Activated CD4-positive, alpha-beta memory T cell treated with anti-CD3 and anti-CD28 coated beads for 36 hours (primary cell): ENCODE measurements around the gene PGP. TPM values are rescaled to one million over a fixed set of nuclear protein-coding genes. Genes with fewer than 3 reads are reported as not detected.

ENCODE experiments used
- CTCF ChIA-PET: fragments of 350-600 bp; sonication (Branson Sonifier 250); formaldehyde crosslinking; loops from one replicate; lab custom pipeline; 2021; ENCODE audit warnings: antibody characterized with exemption, inconsistent platforms; lab: Charles Lee
- POLR2A ChIA-PET: fragments of 350-600 bp; sonication (Branson Sonifier 250); formaldehyde crosslinking; loops from one replicate; lab custom pipeline; 2021; ENCODE audit warnings: antibody characterized with exemption; lab: Charles Lee
- DNase-seq: peaks from one replicate; pipeline ENCODE4 v3.0.0-alpha.2; 2020
- H3K27ac Mint-ChIP-seq: one replicate; pipeline ENCODE4 v1.8.0; 2021; ENCODE audit warnings: mixed read lengths
- H3K27me3 Mint-ChIP-seq: one replicate; pipeline ENCODE4 v1.8.0; 2021; ENCODE audit warnings: mixed read lengths
- H3K36me3 Mint-ChIP-seq: one replicate; pipeline ENCODE4 v1.8.0; 2021; ENCODE audit warnings: mixed read lengths
- H3K4me1 Mint-ChIP-seq: one replicate; pipeline ENCODE4 v1.8.0; 2021; ENCODE audit warnings: low read depth, mixed read lengths
- H3K4me3 Mint-ChIP-seq: one replicate; pipeline ENCODE4 v1.8.0; 2021; ENCODE audit warnings: mild to moderate bottlenecking, mixed read lengths
- H3K9me3 Mint-ChIP-seq: one replicate; pipeline ENCODE4 v1.8.0; 2021; ENCODE audit warnings: mixed read lengths
- intact Hi-C: fragments of 100-400 bp; cut with micrococcal nuclease; formaldehyde crosslinking; loops from one replicate; pipeline ENCODE4 v1.15.1; 2023
- total RNA-seq, 2 experiments: library from RNA; stranded (reverse); gene quantifications; one replicate each; pipeline ENCODE4 v1.2.3, GENCODE V29; 2021

The PGP gene
- total RNA-seq, 2 experiments from 2014 or later, result 19.3 to 19.5 TPM

DNA sequence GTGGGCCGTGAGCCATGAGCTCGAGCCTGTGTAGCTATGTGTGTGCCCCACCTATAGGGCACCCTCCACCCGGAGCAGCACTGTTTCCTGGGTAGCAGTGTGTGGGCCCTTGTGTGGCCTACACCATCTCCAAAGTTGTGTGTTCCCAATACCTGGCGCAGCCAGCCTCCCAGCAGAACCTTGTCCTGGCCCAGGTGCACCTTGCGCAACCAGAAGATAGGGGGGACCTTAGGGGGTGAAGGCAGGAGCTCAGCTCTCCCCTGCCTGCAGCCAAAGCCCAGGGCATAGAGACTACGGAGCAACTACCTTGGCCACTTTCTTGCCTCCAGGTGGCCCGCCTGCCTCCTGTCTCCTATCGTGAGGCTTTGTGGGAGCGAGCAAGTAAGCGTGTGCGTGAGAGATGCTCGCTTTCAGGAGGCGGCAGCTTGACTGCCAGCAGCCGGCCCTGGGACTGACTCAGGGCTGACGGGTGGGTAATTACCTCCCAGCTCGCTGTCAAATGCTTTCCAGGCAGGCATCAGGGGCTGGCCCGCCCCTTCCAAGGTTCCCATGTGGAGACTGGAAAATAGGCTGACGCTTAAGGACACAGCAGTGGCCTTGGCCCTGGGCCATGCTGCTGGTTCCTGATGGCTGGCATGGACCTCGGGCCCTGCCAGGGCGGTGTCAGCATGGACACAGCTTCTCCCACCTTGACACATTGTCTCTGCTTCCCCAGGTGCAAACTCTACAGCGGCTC lies 40.1 kb downstream of the PGP start:
- H3K4me3 Mint-ChIP-seq, result no peak overlapping the region
- ChIA-PET POLR2A (interaction anchor here (1.1 kb wide), 1 partner anchor 20 kb away, joined by 3 read pairs; the partner anchor contains the start of gene TRAF7), CTCF (no interaction called here)
- no peaks in the 10 kb centered on the region for H3K9me3 Mint-ChIP-seq
- H3K27ac Mint-ChIP-seq, result no peak overlapping the region
- intact Hi-C loops, result no loop called here
- H3K27me3 Mint-ChIP-seq, result no peaks in the 10 kb centered on the region
- H3K36me3 Mint-ChIP-seq, result peaks cover 15% of the 10 kb centered on the region
- DNase-seq, result no peak
- H3K4me1 Mint-ChIP-seq, result no peaks in the 10 kb centered on the region

DNA sequence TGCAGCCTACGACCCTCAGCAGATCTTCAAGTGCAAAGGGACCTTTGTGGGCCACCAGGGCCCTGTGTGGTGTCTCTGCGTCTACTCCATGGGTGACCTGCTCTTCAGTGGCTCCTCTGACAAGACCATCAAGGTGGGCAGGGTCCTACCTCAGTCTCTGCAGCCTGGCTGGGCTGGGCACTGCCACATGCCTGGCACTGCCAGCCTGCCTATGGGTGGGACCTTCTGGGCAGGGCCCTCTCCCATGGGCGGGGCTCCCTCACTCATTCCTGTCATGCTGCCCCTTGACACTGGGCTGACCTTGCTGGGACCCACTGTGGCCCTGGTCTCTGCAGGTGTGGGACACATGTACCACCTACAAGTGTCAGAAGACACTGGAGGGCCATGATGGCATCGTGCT lies 40.7 kb downstream of the PGP start:
- H3K4me1 Mint-ChIP-seq, result no peaks in the 10 kb centered on the region
- peaks cover 15% of the 10 kb centered on the region for H3K36me3 Mint-ChIP-seq
- ChIA-PET CTCF (no interaction called here), POLR2A (interaction anchor here (1.1 kb wide), 1 partner anchor 19 kb away, joined by 3 read pairs; the partner anchor contains the start of gene TRAF7)
- H3K27ac Mint-ChIP-seq, result no peak overlapping the region
- intact Hi-C loops, result no loop called here
- no peaks in the 10 kb centered on the region for H3K27me3 Mint-ChIP-seq
- H3K9me3 Mint-ChIP-seq, result no peaks in the 10 kb centered on the region
- H3K4me3 Mint-ChIP-seq, result no peak overlapping the region
- no peak for DNase-seq

DNA sequence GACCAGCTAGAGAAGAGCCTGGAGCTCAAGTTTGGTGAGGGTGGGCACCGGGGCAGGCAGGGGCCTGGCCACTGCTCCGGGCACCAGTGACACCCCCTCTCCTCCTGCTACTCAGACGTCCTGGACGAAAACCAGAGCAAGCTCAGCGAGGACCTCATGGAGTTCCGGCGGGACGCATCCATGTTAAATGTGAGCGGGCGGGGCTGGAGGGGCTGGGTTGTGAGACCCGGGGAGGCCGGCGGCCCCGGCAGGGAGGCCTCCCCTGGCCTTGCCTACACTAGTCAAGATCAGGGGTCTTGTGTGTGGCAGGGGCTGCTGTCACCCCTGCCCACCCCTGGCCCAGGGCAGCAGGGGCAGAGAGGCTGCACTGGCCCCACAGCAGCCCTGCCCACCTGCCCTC lies 41.3 kb downstream of the PGP start:
- CTCF ChIA-PET, result no interaction called here
- intact Hi-C loops, result no loop called here
- H3K27me3 Mint-ChIP-seq, result no peaks in the 10 kb centered on the region
- no peaks in the 10 kb centered on the region for H3K4me1 Mint-ChIP-seq
- no peaks in the 10 kb centered on the region for H3K9me3 Mint-ChIP-seq
- no peak overlapping the region for H3K4me3 Mint-ChIP-seq
- peaks cover 15% of the 10 kb centered on the region for H3K36me3 Mint-ChIP-seq
- POLR2A ChIA-PET, result no interaction called here
- DNase-seq, result no peak
- H3K27ac Mint-ChIP-seq, result no peak overlapping the region

DNA sequence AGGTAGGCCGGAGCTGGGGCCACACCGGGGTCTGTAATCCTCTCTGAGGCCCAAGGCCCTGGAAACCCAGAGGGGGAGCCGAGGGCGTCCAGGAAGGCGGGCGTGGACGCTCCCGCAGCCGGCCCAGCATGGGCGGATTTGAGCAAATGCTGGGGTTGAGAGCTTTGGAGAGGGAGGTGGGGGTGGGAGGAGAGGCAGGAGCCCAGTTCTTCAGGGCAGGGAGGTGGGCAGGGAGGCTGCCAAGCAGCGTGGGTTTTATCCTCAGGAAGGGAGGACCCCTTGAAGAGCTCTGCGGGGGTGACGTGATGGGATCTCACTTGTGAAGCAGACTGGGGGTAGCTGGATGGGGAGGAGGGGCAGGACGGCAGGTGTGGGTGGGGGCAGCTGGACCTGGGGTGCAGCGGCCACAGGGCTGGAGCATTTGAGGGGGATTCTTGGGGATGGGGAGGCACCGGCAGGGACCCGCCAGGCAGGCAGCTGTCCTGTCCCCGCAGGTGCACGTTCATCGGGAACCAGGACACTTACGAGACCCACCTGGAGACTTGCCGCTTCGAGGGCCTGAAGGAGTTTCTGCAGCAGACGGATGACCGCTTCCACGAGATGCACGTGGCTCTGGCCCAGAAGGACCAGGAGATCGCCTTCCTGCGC lies 41.8 kb downstream of the PGP start:
- Mint-ChIP-seq H3K4me3 (no peak overlapping the region), H3K4me1 (no peaks in the 10 kb centered on the region), H3K27ac (no peak overlapping the region), H3K9me3 (no peaks in the 10 kb centered on the region), H3K36me3 (peaks cover 15% of the 10 kb centered on the region), H3K27me3 (no peaks in the 10 kb centered on the region)
- no peak for DNase-seq
- intact Hi-C loops, result no loop called here
- ChIA-PET POLR2A (no interaction called here), CTCF (no interaction called here)

DNA sequence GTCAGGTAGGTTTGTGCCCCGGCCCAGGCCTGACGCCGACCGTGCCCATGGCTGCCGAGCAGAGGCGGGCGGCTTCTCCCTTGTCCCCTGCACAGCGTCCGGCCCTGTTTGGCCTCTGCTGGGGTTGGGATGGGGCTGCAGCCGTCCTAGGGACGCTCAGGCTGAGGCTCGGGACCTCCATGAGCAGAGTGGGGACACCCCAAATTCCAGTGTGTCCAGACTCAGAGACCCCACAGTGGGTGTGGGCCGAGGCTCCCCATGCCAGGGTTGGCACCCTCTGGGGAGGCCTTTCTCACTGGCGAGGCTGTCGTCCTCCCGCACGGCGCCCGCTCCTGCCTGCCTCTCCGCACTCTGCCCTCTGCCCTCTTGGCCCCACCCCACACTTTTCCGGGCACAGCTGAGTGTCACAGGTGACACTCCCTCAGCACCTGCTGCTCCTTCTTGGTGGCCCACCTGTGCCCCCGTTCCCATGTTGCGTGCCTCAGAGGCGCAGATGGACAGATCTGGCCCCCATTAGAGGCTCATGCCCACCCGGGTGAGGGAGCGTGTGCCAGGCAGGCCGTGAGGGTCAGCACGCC lies 43.0 kb downstream of the PGP start:
- H3K27ac Mint-ChIP-seq, result no peak overlapping the region
- CTCF ChIA-PET, result no interaction called here
- peaks cover 12% of the 10 kb centered on the region for H3K36me3 Mint-ChIP-seq
- no peaks in the 10 kb centered on the region for H3K27me3 Mint-ChIP-seq
- no peaks in the 10 kb centered on the region for H3K4me1 Mint-ChIP-seq
- H3K9me3 Mint-ChIP-seq, result no peaks in the 10 kb centered on the region
- POLR2A ChIA-PET, result no interaction called here
- intact Hi-C loops, result no loop called here
- H3K4me3 Mint-ChIP-seq, result no peak overlapping the region
- DNase-seq, result no peak

DNA sequence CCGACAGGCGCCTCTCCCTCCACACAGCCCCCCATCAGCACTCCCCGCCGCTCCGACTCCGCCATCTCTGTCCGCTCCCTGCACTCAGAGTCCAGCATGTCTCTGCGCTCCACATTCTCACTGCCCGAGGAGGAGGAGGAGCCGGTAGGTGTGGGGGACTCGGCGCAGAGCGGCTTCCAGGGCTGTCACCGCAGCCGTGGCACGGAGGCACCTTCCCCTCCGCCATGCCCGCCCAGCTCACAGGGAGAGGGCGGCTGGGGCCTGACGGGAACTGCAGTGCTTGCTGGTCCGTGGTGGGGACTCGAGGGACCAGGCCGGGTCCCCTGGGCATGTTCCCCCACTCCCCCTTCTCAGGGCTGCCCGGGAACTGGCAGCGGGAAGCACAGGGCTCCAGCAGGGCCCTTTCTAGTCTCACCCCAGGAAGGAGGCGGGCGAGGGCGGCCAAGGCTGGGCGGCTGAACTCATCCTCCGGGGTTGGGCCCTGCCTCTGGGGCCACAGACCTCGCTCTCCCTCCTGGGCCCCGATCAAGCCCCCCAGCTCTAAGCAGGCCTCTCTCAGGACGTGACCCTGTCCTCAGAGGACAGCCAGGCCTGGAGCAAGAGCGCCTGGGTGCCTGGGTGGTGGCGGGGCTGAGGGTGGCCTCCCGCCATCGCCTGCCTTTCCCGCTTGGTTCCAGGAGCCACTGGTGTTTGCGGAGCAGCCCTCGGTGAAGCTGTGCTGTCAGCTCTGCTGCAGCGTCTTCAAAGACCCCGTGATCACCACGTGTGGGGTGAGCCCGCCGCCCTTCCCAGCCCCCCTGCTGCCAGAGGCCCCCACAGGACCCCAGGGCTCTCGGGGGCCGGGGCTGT lies 43.8 kb downstream of the PGP start:
- ChIA-PET CTCF (no interaction called here), POLR2A (no interaction called here)
- Mint-ChIP-seq H3K36me3 (peaks cover 10% of the 10 kb centered on the region), H3K9me3 (no peaks in the 10 kb centered on the region), H3K4me1 (no peaks in the 10 kb centered on the region), H3K27ac (no peak overlapping the region), H3K27me3 (no peaks in the 10 kb centered on the region), H3K4me3 (no peak overlapping the region)
- intact Hi-C loops, result no loop called here
- no peak for DNase-seq

DNA sequence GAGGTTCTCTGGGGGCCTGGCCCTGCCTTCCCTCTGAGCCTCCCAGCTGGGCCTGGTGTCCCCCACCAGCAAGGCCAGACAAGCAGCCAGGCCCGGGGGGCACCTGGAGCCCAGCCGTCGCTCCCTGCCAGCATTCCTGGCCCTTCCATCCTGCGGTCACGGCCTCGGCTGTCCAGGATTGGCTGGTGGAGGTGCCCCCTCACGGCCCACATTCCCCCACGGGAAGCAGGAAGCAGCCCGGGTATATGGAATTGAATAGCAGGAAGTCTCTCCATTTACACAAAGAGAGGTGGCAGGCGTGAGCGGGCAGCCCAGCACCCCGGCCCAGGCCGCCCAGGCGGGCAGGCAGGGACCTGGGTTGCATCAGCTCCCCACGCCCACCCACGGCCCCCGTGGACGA lies 44.6 kb downstream of the PGP start:
- POLR2A ChIA-PET, result no interaction called here
- CTCF ChIA-PET, result no interaction called here
- Mint-ChIP-seq H3K4me1 (no peaks in the 10 kb centered on the region), H3K27ac (no peak overlapping the region), H3K9me3 (no peaks in the 10 kb centered on the region), H3K27me3 (no peaks in the 10 kb centered on the region), H3K36me3 (peaks cover 11% of the 10 kb centered on the region), H3K4me3 (no peak overlapping the region)
- intact Hi-C loops, result no loop called here
- no peak for DNase-seq

DNA sequence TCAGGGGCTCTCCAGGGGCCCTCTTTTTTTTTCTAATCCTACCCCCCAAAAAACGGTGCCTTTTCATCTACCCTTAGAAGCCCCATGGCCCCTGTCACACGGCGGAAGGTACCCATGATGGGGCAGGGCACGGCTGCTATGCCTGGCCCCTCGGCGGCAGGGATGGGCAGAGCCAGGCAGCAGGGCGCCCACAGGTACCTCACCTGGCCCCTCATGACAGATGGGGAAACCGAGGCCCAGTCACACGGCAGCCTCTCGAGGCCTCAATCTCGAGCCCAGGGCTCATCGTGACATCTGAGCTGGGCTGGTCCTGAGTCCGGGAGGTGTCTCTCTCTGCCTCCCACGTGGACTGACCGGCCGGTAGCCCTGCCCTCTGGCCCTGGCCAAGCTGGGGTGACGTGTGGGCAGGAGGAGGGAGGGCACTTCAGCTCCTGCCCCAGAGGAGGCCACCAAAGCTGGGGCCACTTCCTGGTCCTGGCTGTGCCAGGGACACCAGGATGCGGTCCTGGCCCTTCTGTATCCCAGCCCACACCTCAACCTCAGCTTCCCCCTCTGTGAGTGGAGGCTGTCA lies 47.5 kb downstream of the PGP start:
- Mint-ChIP-seq H3K9me3 (no peaks in the 10 kb centered on the region), H3K27ac (no peak overlapping the region), H3K36me3 (peaks cover 4% of the 10 kb centered on the region), H3K27me3 (no peaks in the 10 kb centered on the region), H3K4me1 (no peaks in the 10 kb centered on the region), H3K4me3 (no peak overlapping the region)
- CTCF ChIA-PET, result interaction anchor here (0.7 kb wide), 1 partner anchor 38 kb away, joined by 3 read pairs; the partner anchor contains the start of gene MLST8
- DNase-seq, result no peak
- intact Hi-C loops, result no loop called here
- POLR2A ChIA-PET, result interaction anchor here (1.5 kb wide), 1 partner anchor 14 kb away, joined by 3 read pairs; no protein-coding TSS in a partner anchor

DNA sequence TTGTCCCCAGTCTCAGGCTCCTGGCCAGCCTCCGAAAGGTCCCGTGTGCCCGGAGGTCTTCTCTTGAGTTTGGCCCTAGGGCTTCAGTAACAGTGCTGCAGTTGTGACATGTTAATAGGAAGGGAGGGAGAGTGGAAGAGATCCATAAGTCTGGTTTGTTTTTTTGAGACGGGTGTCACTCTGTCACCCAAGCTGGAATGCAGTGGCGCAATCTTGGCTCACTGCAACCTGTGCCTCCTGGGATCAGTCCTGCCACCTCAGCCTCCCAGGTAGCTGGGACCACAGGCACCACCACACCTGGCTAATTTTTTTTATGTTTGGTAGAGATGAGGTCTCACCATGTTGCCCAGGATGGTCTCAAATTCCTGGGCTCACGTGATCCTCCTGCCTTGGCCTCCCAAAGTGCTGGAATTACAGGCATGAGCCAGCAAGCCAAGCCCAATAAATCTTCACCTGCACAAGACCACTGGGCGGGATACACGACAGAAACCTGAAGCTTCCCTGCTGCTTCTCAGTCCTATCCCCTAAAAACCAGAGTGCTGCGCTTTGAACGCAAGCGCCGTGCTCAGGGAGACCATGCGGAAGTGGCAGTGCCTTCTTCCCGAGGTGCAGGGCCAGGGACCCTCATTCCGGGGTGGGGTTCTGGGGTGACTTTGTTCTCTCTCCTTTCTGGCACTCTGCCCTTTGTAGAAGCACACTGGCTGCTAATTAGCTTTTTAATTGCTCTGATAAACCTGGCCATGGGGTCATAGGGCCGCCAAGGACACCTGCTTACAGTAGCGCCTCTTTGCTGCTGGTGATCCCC lies 48.2 kb downstream of the PGP start:
- ChIA-PET CTCF (interaction anchor here (0.7 kb wide), 1 partner anchor 39 kb away, joined by 3 read pairs; the partner anchor contains the start of gene MLST8), POLR2A (interaction anchor here (1.1 to 1.5 kb wide), 2 partner anchors 14 to 40 kb away, joined by 3 to 4 read pairs; no protein-coding TSS in a partner anchor)
- Mint-ChIP-seq H3K36me3 (peaks cover 4% of the 10 kb centered on the region), H3K9me3 (no peaks in the 10 kb centered on the region), H3K27ac (no peak overlapping the region), H3K4me3 (no peak overlapping the region), H3K27me3 (no peaks in the 10 kb centered on the region), H3K4me1 (no peaks in the 10 kb centered on the region)
- no peak for DNase-seq
- intact Hi-C loops, result no loop called here

DNA sequence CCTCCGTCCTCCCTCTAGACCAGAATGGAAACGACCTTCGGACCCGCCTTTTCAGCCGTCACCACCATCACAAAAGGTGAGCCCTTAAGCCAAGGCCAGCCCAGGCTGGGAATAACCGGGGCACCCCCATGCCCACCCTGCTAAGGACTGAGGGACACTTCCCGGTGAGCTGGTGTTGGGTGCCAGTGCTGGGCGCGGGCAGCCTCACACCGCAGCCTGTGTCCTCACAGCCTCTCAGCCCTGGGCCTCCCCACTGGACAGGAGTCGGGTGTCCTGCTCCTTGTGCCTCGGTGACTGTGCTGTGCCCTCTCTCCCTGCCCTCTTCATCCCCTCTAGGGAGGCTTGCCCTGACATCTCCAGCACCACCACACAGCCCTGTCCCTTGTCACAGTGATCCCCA lies 48.8 kb downstream of the PGP start:
- Mint-ChIP-seq H3K9me3 (no peaks in the 10 kb centered on the region), H3K4me1 (no peaks in the 10 kb centered on the region), H3K4me3 (no peak overlapping the region), H3K27ac (no peak overlapping the region), H3K36me3 (peaks cover 4% of the 10 kb centered on the region), H3K27me3 (no peaks in the 10 kb centered on the region)
- ChIA-PET CTCF (no interaction called here), POLR2A (interaction anchor here (1.1 kb wide), 1 partner anchor 41 kb away, joined by 4 read pairs; no protein-coding TSS in a partner anchor)
- intact Hi-C loops, result no loop called here
- DNase-seq, result no peak
